ENCODE results near the gene ATP6V0E1.
A peak's percentile ranks its signal among the peaks of the same experiment; 100 is the strongest.
"Not testable (repeated sequence)": the region's sequence is repeated elsewhere in the genome, so short reads cannot be mapped to it uniquely, and the experiment has no call there.

ATP6V0E1 gene

GRCh38 chr5:173004447-173004846 is 20.9 kb downstream of the ATP6V0E1 start:
- DNase-seq: no peak

- no peak for DNase-seq
Observed at GRCh38 chr5:173010021-173010420, 26.4 kb downstream of the ATP6V0E1 start.

GRCh38 chr5:173010547-173011464 is 27.2 kb downstream of the ATP6V0E1 start:
- no peak for DNase-seq

- DNase-seq: no peak
Observed at GRCh38 chr5:173011566-173011965, 28.0 kb downstream of the ATP6V0E1 start.

- DNase-seq: no peak
Observed at GRCh38 chr5:173012882-173013281, 29.3 kb downstream of the ATP6V0E1 start.

- DNase-seq: no peak
Observed at GRCh38 chr5:173014671-173015070, 31.1 kb downstream of the ATP6V0E1 start.

- no peak for DNase-seq
Observed at GRCh38 chr5:173015192-173015591, 31.6 kb downstream of the ATP6V0E1 start.

- DNase-seq: no peak
Observed at GRCh38 chr5:173015598-173016455, 32.3 kb downstream of the ATP6V0E1 start.

GRCh38 chr5:173016598-173017046 is 33.1 kb downstream of the ATP6V0E1 start:
- DNase-seq: no peak

GRCh38 chr5:173017087-173017486 is 33.5 kb downstream of the ATP6V0E1 start:
- DNase-seq: not testable (repeated sequence)

GRCh38 chr5:173018358-173018757 is 34.8 kb downstream of the ATP6V0E1 start:
- DNase-seq: no peak

- DNase-seq: no peak
Observed at GRCh38 chr5:173020154-173020581, 36.6 kb downstream of the ATP6V0E1 start.

- no peak for DNase-seq
Observed at GRCh38 chr5:173020643-173021042, 37.1 kb downstream of the ATP6V0E1 start.

- no peak for DNase-seq
Observed at GRCh38 chr5:173025651-173026050, 42.1 kb downstream of the ATP6V0E1 start.

GRCh38 chr5:173027905-173028304 is 44.3 kb downstream of the ATP6V0E1 start:
- no peak for DNase-seq

GRCh38 chr5:173028811-173029327 is 45.3 kb downstream of the ATP6V0E1 start:
- DNase-seq: no peak

GRCh38 chr5:173029499-173029921 is 45.9 kb downstream of the ATP6V0E1 start:
- no peak for DNase-seq

- not testable (repeated sequence) for DNase-seq
Observed at GRCh38 chr5:173032096-173032495, 48.5 kb downstream of the ATP6V0E1 start.

GRCh38 chr5:173032730-173033129 is 49.2 kb downstream of the ATP6V0E1 start:
- no peak for DNase-seq

GRCh38 chr5:173033923-173034322 is 50.4 kb downstream of the ATP6V0E1 start:
- no peak for DNase-seq

- DNase-seq: peak; percentile 28 to 40
Observed at GRCh38 chr5:173035904-173036707, 52.5 kb downstream of the ATP6V0E1 start.

- DNase-seq: no peak
Observed at GRCh38 chr5:173039188-173039587, 55.6 kb downstream of the ATP6V0E1 start.

All from CD4-positive, alpha-beta T cell treated with Interferon alpha-2 for 1 hour (primary cell).